ENCODE data around the gene CST7.
"Not testable (repeated sequence)": the region's sequence is repeated elsewhere in the genome, so short reads cannot be mapped to it uniquely, and the experiment has no call there.

Gene CST7

DNA sequence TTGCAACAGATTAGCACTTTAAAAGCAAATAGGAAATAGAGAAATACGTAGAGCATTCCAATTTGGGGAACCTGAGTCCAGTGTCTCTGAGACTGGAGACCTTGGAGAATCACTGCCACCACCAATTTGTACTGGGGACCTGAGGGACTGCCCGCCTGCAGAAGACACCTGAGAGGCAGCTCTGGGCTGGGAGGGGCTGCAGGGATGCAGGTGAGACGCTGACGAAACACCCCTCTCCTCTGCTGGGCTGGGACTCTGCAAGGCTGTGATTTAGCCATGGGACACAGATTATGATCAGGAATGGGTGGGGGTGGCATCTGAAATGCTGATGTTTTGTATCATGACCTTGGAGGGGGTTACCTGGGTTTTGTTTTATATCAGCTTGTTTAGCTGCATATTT, 50.5 kb downstream of the CST7 start:
- no peak overlapping the region for H3K4me3 ChIP-seq (ENCODE audit: low read depth, low read length)
- no peak for TF ChIP-seq CTCF (IDR thresholded peaks at IDR 0.05; ENCODE audit: low read depth, low read length, missing control alignments)
- DNase-seq (ENCODE audit: low read depth) = no peak
- in situ Hi-C loops (cut with HindIII; ENCODE audit: low sequenced_read_pairs) = loop anchor here (25.0 kb wide), 1 partner anchor 163 kb away; no protein-coding TSS in a partner anchor

GRCh38 chr20:25000268-25000801, 51.3 kb downstream of the CST7 start:
- peak; percentile 40 for DNase-seq (ENCODE audit: low read depth)
- no peak overlapping the region for H3K4me3 ChIP-seq (ENCODE audit: low read depth, low read length)
- no peak for TF ChIP-seq CTCF (IDR thresholded peaks at IDR 0.05; ENCODE audit: low read depth, low read length, missing control alignments)
- in situ Hi-C loops (cut with HindIII; ENCODE audit: low sequenced_read_pairs) = loop anchor here (10.0 kb wide), 1 partner anchor 394 kb away; the partner anchor contains the start of gene ABHD12

- in situ Hi-C loops (cut with HindIII; ENCODE audit: low sequenced_read_pairs) = loop anchor here (10.0 kb wide), 1 partner anchor 393 kb away; the partner anchor contains the start of gene ABHD12
- DNase-seq (ENCODE audit: low read depth) = not testable (repeated sequence)
Observed at GRCh38 chr20:25001323-25001722, 52.3 kb downstream of the CST7 start.

DNA sequence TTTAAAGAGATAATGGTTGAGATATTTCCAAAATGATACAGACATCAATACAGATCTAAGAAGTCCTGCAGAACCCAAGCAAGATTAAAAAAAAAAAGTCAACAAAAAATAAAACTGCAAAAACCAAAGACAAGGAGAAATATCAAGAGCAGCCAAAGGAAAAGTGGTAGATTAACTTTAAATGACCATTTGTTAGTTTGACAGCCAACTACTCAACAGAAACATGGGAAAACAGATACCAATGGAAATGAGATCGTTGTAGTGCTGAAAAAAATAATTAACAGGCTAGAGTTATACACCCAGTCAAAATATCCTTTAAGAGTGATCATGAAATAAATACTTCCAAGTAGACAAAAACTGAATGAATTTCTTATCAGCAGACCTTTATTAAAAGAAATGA, 53.9 kb downstream of the CST7 start:
- no peak overlapping the region for H3K4me3 ChIP-seq (ENCODE audit: low read depth, low read length)
- no peak for TF ChIP-seq CTCF (IDR thresholded peaks at IDR 0.05; ENCODE audit: low read depth, low read length, missing control alignments)
- in situ Hi-C loops (cut with HindIII; ENCODE audit: low sequenced_read_pairs) = loop anchor here (10.0 kb wide), 1 partner anchor 392 kb away; the partner anchor contains the start of gene ABHD12
- no peak for DNase-seq (ENCODE audit: low read depth)

More at GRCh38 chr20:25001323-25001722, 52.3 kb downstream of the CST7 start:
- not testable (repeated sequence) for H3K4me3 ChIP-seq (ENCODE audit: low read depth, low read length)

DNA sequence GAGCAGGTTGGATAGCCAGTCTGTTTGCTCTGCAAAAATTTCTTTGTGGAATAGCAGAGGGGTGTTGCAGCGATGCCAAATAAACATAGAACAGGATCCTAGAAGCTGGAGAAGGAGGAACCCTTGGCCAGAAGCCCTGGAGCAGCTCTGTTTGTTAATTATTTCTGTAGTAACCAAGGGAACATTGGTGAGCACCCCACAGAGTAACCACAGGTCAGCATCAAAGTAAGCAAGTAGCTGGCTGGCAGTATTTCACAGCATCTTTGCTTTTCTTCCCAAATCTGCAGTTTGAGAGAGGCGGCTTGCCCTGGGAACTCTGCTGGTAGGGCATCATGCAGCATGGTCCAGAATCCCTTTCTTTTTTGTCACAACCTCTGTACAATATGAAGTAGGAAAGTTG, 56.2 kb downstream of the CST7 start:
- in situ Hi-C loops (cut with HindIII; ENCODE audit: low sequenced_read_pairs) = loop anchor here (10.0 kb wide), 1 partner anchor 390 kb away; the partner anchor contains the start of gene ABHD12
- no peak for TF ChIP-seq CTCF (IDR thresholded peaks at IDR 0.05; ENCODE audit: low read depth, low read length, missing control alignments)
- peak; percentile 76 for DNase-seq (ENCODE audit: low read depth)

DNA sequence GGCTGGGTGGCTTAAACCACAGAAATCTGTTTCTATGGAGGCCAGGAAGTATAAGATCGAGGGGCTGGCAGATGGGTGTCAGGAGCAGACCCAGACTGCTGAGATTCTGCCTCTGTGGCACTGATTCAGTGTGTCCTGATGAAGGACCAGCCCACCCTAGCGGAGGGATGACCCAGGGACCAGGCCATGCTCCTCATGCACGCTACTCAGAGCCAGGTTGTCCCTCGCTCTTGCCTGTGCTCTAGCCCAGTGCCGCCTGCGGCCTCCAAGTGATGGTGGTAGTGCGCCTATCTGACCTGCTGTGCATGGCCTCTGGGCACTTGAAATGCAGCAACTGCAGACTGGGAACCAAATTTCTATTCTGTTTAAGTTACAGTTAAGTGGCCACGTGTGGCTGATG, 56.6 kb downstream of the CST7 start:
- no peak for TF ChIP-seq CTCF (IDR thresholded peaks at IDR 0.05; ENCODE audit: low read depth, low read length, missing control alignments)
- H3K4me3 ChIP-seq (ENCODE audit: low read depth, low read length) = no peak overlapping the region
- in situ Hi-C loops (cut with HindIII; ENCODE audit: low sequenced_read_pairs) = loop anchor here (10.0 kb wide), 1 partner anchor 389 kb away; the partner anchor contains the start of gene ABHD12
- no peak for DNase-seq (ENCODE audit: low read depth)

More for the DNA sequence above, 56.2 kb downstream of the CST7 start:
- no peak overlapping the region for H3K4me3 ChIP-seq (ENCODE audit: low read depth, low read length)

DNA sequence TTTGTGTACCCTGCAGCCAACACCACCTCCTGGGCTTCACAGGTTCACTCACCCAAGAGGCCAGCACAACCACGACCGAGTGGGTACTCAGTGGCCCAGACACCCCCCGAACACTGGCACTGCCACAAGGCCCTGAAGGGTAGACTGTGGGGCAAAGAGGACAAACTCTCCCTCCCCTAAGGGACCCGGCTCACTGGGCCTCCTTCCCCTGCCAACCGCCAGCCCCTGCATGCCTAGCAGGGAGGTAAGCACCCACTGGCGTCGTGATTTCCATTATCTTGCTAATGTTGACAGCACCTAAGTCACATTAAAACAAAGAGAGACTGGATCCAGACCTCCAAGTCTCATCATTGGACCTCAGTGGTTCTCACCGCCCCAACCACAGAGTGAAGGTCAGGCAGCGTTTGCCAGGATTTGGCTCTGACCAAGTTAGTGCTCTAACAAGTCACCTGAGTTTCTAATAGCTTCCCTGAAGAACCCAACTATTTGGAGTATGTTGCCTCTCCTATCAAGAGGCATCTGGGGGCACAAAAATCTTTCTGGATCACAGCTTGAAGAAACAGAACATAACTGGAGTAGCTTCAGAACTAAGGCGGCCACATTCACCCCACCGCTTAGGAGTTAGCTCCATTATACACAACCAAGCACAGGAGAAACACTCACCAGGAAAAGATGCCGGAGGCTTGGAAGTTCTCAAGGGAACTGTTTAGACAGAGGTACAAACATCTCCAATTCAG, 57.5 kb downstream of the CST7 start:
- TF ChIP-seq CTCF (IDR thresholded peaks at IDR 0.05; ENCODE audit: low read depth, low read length, missing control alignments) = no peak
- no peak overlapping the region for H3K4me3 ChIP-seq (ENCODE audit: low read depth, low read length)
- no peak for DNase-seq (ENCODE audit: low read depth)
- in situ Hi-C loops (cut with HindIII; ENCODE audit: low sequenced_read_pairs) = loop anchor here (10.0 kb wide), 1 partner anchor 388 kb away; the partner anchor contains the start of gene ABHD12

Measured in astrocyte of the cerebellum (primary cell).